Sciatic nerve (tissue), 2 donors: ENCODE measurements around the gene C9. TPM values are rescaled to one million over a fixed set of nuclear protein-coding genes. Genes with fewer than 3 reads are reported as not detected.
"Not testable (repeated sequence)": the region's sequence is repeated elsewhere in the genome, so short reads cannot be mapped to it uniquely, and the experiment has no call there.

ENCODE experiments used
- ATAC-seq: fragments of 200-7000 bp; cut with Tn5 transposase; one replicate; pipeline ENCODE4 v1.9.1; 2020; ENCODE audit warnings: mild to moderate bottlenecking, moderate library complexity
- DNase-seq: peaks from one replicate; pipeline ENCODE4 v3.0.0-alpha.2; 2020; ENCODE audit warnings: low spot score
- intact Hi-C: fragments of 100-400 bp; cut with DNase I; formaldehyde crosslinking; loops from one replicate; pipeline ENCODE4 v1.14.2; 2022
- total RNA-seq: library from RNA; stranded (reverse); fragmentation: NEBNext Ultra II Directional; extraction: Animal tissue kit (Norgen Biotek cat#: 25700); gene quantifications from one replicate; pipeline ENCODE4 v1.2.1, GENCODE V29; 2021
- donor health status: DM: no; HTN: no; CAD: no.
- donor health status: DM: no; HTN: no; CAD: no.

Gene C9
- total RNA-seq, 1 donor from 2014 or later = not detected

DNA sequence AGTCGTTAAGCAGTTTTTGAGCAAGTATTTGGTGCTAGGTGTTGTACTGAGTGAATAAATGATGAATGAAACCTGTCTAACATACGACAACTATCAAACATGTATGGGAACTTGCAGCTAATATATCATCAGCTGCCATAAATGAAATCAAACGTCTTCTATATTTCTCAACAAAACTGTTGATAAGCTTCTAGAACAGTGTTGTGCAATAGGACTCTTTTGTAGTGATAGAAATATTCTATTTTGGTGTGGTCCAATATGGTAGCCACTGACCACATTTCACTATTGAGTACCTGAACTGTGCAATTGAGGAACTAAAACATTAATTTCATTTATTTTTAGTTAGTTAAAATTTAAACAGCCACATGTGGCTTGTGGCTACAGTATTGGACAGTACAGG, 128.6 kb downstream of the C9 start:
- intact Hi-C loops = no loop called here
- ATAC-seq (no peak), DNase-seq (no peak)

DNA sequence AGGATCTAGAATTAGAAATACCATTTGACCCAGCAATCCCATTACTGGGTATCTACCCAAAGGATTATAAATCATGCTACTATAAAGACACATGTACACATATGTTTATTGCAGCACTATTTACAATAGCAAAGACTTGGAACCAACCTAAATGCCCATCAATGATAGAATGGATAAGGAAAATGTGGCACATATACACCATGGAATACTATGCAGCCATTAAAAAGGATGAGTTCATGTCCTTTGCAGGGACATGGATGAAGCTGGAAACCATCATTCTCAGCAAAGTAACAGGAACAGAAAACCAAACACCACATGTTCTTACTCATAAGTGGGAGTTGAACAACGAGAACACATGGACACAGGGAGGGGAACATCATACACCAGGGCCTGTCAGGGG, 129.8 kb downstream of the C9 start:
- DNase-seq, intact Hi-C loops: not testable (repeated sequence)

More for the DNA sequence above, 129.8 kb downstream of the C9 start:
- ATAC-seq = not testable (repeated sequence)

Other genes starting within 250 kb of the C9 start
- 31.3 TPM for gene FYB1, start 144.9 kb downstream of the C9 start, total RNA-seq
- gene DAB2, start 60.5 kb upstream of the C9 start, total RNA-seq = 151 TPM